ENCODE data around the gene ATG3.
A peak's percentile ranks its signal among the peaks of the same experiment; 100 is the strongest.
"Not testable (repeated sequence)": the region's sequence is repeated elsewhere in the genome, so short reads cannot be mapped to it uniquely, and the experiment has no call there.

ATG3 gene

DNA sequence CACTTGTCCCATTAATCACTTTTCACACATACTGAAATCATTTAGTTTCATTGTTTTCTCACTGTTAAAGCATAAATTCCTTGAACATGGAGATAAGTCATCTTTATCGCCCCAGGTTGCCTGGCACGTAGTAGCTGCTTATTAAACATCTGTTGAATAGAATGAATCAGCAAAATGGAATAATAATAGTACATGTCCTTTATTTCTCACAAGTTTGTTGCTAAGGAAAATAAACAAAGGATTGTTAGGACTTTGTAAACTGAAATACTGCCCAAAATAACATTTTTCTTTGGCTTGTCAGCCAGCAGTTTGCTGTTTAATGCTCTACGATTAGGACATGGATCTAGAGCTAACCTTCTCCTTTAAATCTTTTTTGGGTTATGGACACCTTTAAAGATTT, 17.9 kb upstream of the ATG3 start:
- peaks cover 7% of the 10 kb centered on the region for H3K4me1 Mint-ChIP-seq (ENCODE audit: low read depth)
- DNase-seq: no peak
- H3K36me3 Mint-ChIP-seq (ENCODE audit: low read depth): peaks cover 67% of the 10 kb centered on the region
- no peak overlapping the region for H3K4me3 Mint-ChIP-seq
- no peak overlapping the region for H3K27ac Mint-ChIP-seq
- H3K27me3 Mint-ChIP-seq: no peaks in the 10 kb centered on the region
- H3K9me3 Mint-ChIP-seq: no peaks in the 10 kb centered on the region

DNA sequence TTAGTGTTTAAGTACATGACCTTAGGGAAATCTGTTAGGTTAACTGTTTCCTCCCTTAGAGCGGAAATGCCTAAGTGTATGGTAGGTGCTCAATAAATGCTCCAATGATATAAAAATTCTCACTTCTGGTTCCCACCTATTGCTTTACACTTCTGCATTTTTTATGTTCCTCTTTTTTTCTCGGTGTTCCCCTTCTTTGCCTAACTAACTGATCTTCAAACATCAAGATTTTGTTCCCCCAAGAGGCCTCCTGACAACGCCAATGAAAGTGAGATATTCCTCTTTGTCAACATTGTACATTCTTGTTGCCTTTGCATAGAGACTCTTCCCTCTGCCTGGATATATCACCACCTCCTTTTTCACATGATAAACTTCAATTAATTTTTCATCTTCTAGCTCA, 17.5 kb upstream of the ATG3 start:
- Mint-ChIP-seq H3K27ac (no peak overlapping the region), H3K36me3 (ENCODE audit: low read depth) (peaks cover 63% of the 10 kb centered on the region), H3K27me3 (no peaks in the 10 kb centered on the region), H3K9me3 (no peaks in the 10 kb centered on the region), H3K4me1 (ENCODE audit: low read depth) (peaks cover 7% of the 10 kb centered on the region), H3K4me3 (no peak overlapping the region)
- no peak for DNase-seq

DNA sequence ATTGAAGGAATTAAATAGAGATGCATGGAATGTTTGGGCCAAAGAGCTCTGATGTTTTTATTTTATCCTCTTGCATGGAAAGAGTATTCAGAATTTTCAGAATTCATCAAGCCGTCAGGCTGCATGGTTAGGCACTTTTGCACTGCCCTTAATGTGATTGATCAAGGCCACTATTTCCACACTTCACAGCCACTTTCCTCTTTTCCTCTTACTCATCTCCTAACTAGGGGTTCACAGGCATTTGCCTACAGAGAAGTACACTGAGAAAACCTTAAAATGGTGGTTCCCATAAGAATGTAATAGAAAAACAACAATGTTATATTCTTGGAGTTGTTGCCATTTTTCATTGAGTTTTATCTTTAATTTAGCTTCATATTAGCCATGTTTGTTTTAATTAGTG, 10.9 kb upstream of the ATG3 start:
- H3K36me3 Mint-ChIP-seq (ENCODE audit: low read depth): peaks cover 56% of the 10 kb centered on the region
- no peak overlapping the region for H3K27ac Mint-ChIP-seq
- DNase-seq: no peak
- no peak overlapping the region for H3K4me3 Mint-ChIP-seq
- no peaks in the 10 kb centered on the region for H3K9me3 Mint-ChIP-seq
- H3K27me3 Mint-ChIP-seq: no peaks in the 10 kb centered on the region
- peaks cover 12% of the 10 kb centered on the region for H3K4me1 Mint-ChIP-seq (ENCODE audit: low read depth)

DNA sequence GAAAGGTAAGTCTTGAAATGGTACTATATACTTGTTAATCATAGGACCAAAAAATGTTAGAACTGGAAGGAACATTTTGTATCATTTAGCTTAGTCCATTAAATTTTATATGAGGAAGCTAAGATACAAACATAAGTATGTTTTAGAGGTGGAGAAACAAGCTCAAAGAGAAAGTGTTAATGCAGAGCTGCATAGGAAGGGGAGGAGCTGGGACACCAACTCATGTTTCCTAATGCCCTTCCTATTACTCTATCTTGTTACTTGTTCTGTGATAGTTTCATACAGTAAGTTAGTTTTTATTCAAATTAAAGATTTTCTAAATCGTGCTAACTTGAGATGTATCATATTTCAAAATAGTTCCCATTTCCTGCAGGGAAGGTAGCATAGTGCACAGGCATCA, 7.5 kb upstream of the ATG3 start:
- H3K27ac Mint-ChIP-seq: no peak overlapping the region
- peaks cover 63% of the 10 kb centered on the region for H3K36me3 Mint-ChIP-seq (ENCODE audit: low read depth)
- no peaks in the 10 kb centered on the region for H3K9me3 Mint-ChIP-seq

DNA sequence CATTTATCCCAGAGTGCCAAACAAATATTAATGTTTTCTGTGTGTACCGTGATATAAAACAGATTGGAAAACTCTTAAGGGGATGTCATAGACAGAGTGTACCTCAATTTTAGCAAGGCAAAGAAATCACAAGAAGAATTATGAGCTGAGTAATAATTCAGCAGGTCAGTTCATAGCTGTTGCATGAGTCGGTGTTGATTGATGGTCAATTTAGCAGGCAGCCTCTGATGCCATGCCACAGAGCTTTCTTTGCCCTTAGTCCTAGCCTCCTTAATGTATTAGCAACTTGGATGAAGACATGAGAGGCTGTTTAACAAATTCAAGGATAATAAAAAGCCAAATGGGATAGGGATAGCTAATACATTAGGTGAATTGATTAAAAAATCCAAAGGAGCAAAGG, 6.9 kb upstream of the ATG3 start:
- H3K9me3 Mint-ChIP-seq: no peaks in the 10 kb centered on the region
- H3K36me3 Mint-ChIP-seq (ENCODE audit: low read depth): peaks cover 63% of the 10 kb centered on the region
- no peak for DNase-seq
- no peak overlapping the region for H3K27ac Mint-ChIP-seq
- no peak overlapping the region for H3K4me3 Mint-ChIP-seq
- peaks cover 22% of the 10 kb centered on the region for H3K4me1 Mint-ChIP-seq (ENCODE audit: low read depth)
- no peaks in the 10 kb centered on the region for H3K27me3 Mint-ChIP-seq

More for the DNA sequence above, 7.5 kb upstream of the ATG3 start:
- Mint-ChIP-seq H3K4me1 (ENCODE audit: low read depth) (peaks cover 17% of the 10 kb centered on the region), H3K27me3 (no peaks in the 10 kb centered on the region), H3K4me3 (no peak overlapping the region)
- no peak for DNase-seq

DNA sequence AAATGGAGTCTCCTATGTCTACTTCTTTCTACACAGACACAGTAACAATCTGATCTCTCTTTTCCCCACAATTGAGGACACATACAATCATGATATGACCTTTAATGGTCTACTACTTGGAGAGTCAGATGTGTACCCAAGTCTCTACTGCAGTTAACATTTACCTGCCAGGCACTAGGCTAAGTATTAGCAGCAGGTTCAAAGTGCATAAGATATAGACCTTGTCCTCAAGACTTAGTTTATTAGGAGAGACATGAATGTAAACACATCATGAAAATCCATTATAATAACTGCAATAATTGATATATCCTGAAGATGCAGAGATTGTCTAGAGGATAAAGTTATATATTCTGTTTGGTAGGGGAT, 3.2 kb upstream of the ATG3 start:
- Mint-ChIP-seq H3K9me3 (no peaks in the 10 kb centered on the region), H3K27ac (peak overlapping the region; percentile 15), H3K27me3 (no peaks in the 10 kb centered on the region), H3K36me3 (ENCODE audit: low read depth) (peaks cover 57% of the 10 kb centered on the region), H3K4me1 (ENCODE audit: low read depth) (peaks cover 33% of the 10 kb centered on the region), H3K4me3 (no peak overlapping the region)
- no peak for DNase-seq

DNA sequence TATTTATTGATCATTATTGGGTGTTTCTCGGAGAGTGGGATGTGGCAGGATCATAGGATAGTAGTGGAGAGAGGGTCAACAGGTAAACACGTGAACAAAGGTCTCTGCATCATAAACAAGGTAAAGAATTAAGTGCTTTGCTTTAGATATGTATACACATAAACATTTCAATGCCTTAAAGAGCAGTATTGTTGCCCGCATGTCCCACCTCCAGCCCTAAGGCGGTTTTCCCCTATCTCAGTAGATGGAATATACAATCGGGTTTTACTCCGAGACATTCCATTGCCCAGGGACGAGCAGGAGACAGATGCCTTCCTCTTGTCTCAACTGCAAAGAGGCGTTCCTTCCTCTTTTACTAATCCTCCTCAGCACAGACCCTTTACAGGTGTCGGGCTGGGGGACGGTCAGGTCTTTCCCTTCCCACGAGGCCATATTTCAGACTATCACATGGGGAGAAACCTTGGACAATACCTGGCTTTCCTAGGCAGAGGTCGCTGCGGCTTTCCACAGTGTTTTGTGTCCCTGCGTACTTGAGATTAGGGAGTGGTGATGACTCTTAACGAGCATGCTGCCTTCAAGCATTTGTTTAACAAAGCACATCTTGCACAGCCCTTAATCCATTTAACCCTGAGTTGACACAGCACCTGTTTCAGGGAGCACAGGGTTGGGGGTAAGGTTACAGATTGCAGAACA, 2.6 kb upstream of the ATG3 start:
- Mint-ChIP-seq H3K4me1 (ENCODE audit: low read depth) (peaks cover 38% of the 10 kb centered on the region), H3K36me3 (ENCODE audit: low read depth) (peaks cover 57% of the 10 kb centered on the region)
- not testable (repeated sequence) for H3K9me3 Mint-ChIP-seq, H3K27me3 Mint-ChIP-seq, H3K27ac Mint-ChIP-seq, DNase-seq, H3K4me3 Mint-ChIP-seq

DNA sequence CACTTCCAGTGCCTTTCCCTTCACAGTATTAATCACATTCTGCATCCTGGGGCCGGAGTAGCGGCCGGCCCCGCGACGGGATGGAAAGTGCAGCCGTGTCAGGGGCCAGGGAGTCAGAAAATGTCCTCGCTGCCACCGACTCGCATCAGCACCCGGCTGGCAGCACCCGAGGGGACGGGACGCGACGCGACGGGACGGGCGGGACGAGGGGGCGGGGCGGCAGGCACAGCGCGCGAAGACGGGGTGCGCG, 353 bp downstream of the ATG3 start:
- H3K36me3 Mint-ChIP-seq (ENCODE audit: low read depth): peaks cover 73% of the 10 kb centered on the region
- peak overlapping the region; percentile 99 for H3K27ac Mint-ChIP-seq
- H3K4me3 Mint-ChIP-seq: peak overlapping the region; percentile 96
- H3K4me1 Mint-ChIP-seq (ENCODE audit: low read depth): peaks cover 36% of the 10 kb centered on the region
- no peaks in the 10 kb centered on the region for H3K9me3 Mint-ChIP-seq
- no peaks in the 10 kb centered on the region for H3K27me3 Mint-ChIP-seq
- DNase-seq: no peak

DNA sequence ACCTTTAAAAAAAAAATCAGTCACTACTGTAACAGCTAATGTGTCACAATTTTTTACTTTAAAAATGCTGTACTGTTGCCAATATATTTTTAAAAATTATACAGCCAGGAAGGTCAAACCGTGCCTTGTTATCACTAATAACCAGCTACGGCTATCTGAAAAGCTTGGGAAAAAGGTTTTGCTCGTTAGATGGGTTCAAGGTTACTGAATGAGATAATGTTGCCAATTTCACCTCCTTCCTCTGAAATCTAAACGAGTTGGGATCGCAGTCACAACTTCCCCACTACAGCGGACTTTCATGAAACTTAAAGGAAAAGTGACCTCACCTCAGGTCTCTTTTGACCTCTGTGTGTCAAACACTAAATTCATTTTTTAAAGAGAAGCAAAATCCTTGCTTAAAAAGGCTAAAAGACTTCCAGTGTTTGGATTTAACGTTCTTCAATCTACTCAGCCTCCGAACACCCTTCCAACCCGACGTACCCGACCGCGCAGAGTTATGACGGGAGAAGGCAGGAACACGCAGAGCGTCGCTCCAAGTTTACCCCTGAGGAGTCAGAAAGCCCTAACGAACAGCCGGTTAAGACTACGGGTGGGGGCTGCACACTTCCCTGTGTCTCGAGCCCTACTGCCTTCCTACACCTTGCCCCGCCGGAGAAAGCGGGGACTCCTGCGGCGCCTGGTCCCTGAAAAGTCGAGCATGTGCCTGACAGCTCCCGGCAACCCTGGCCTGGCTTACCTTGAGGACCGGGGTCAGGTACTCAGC, 860 bp downstream of the ATG3 start:
- no peak for DNase-seq
- H3K36me3 Mint-ChIP-seq (ENCODE audit: low read depth): peaks cover 70% of the 10 kb centered on the region
- peaks cover 37% of the 10 kb centered on the region for H3K4me1 Mint-ChIP-seq (ENCODE audit: low read depth)
- H3K27ac Mint-ChIP-seq: peak overlapping the region; percentile 99
- H3K27me3 Mint-ChIP-seq: no peaks in the 10 kb centered on the region
- H3K4me3 Mint-ChIP-seq: peak overlapping the region; percentile 96
- H3K9me3 Mint-ChIP-seq: no peaks in the 10 kb centered on the region

DNA sequence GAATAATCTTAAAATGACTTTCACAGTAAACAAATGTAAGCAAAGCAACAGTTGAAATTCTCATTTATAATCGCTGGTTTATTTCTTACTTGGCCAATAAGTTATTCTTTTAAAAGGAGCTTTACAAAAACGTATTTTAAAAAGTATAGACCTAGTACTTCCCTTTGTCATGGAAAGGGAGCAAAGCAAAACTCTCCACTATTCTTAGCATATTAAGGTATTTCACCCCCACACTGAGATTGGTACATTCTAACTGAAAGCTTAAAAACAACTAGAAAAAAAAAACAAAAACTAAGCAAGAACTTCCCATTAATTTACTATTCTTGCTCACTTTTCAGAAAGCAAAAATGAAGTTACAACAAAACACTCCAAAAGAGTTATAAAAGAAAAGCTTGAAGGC, 1.5 kb downstream of the ATG3 start:
- Mint-ChIP-seq H3K27ac (peak overlapping the region; percentile 99), H3K27me3 (no peaks in the 10 kb centered on the region), H3K9me3 (no peaks in the 10 kb centered on the region), H3K4me1 (ENCODE audit: low read depth) (peaks cover 43% of the 10 kb centered on the region), H3K36me3 (ENCODE audit: low read depth) (peaks cover 74% of the 10 kb centered on the region), H3K4me3 (peak overlapping the region; percentile 96)
- no peak for DNase-seq

DNA sequence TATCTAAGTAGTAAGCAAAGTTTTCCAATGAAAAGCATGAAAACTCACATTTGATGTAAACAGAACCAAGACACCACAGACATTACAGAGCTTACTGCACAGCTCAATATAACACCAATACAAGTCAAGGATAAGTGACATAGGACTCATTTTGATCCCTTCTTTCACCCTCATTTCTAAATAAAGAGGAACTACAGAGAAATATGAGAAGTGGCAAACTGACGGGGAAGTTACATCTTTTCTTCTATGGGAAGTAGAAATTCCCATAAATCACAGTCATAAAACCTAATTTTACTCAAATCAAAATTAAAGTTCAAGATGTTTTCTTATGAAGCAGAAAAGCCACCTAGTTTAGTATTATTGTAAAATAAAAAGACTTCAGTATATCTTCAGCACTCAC, 3.8 kb downstream of the ATG3 start:
- H3K27me3 Mint-ChIP-seq: no peaks in the 10 kb centered on the region
- H3K27ac Mint-ChIP-seq: no peak overlapping the region
- H3K9me3 Mint-ChIP-seq: no peaks in the 10 kb centered on the region
- peaks cover 44% of the 10 kb centered on the region for H3K4me1 Mint-ChIP-seq (ENCODE audit: low read depth)
- H3K4me3 Mint-ChIP-seq: no peak overlapping the region
- DNase-seq: no peak
- H3K36me3 Mint-ChIP-seq (ENCODE audit: low read depth): peaks cover 77% of the 10 kb centered on the region

DNA sequence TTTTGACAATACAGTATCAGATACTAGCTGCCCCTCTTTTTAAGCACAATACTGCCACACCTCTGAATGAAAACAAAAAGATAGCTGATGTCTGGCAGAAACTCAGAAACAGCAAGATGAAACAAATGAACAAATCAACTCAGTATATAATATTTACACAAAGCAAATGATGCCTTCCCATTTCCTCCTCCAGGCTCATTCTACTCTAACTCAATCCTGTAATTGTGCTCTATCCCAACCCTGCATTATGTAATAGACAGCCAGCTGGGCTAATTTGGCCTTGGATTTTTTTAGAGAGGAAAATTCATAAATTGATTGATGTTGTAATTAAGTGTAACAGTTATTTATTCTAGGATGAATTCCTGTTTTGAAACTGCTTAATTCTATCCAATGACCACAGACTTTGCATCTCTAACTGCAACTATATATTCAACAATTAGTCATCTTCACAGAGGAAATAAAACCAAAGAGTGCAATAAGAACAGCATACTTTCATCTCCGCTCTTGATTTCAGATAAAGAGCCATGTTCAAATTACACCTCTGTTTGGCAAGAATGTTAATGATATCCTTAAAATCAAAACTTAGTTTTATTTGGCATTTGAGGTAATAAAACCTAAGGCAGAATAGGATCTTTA, 6.1 kb downstream of the ATG3 start:
- no peaks in the 10 kb centered on the region for H3K27me3 Mint-ChIP-seq
- peak overlapping the region; percentile 67 for H3K27ac Mint-ChIP-seq
- no peak for DNase-seq
- H3K4me1 Mint-ChIP-seq (ENCODE audit: low read depth): peaks cover 52% of the 10 kb centered on the region
- peak overlapping the region; percentile 18 for H3K4me3 Mint-ChIP-seq
- peaks cover 78% of the 10 kb centered on the region for H3K36me3 Mint-ChIP-seq (ENCODE audit: low read depth)
- no peaks in the 10 kb centered on the region for H3K9me3 Mint-ChIP-seq

DNA sequence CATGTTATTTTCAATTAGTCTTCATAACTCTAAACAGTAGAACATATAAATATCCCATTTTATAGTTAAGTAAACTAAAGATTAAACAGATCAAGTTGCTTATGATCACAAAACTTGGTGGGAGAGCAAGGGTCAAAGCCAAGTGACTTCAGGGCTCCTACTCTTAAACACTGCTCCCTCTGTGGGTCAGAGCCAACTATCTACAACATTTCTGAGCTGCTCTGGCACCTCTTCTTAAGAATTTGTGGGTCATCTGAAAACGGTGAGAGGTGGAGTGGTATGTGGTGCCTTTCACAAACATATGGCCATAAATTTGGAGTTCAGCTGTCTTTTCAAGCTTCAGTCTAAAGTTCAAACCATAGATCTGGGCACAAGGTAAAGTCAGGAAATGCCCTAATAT, 10.9 kb downstream of the ATG3 start:
- Mint-ChIP-seq H3K4me1 (ENCODE audit: low read depth) (peaks cover 28% of the 10 kb centered on the region), H3K36me3 (ENCODE audit: low read depth) (peaks cover 75% of the 10 kb centered on the region), H3K27ac (no peak overlapping the region), H3K4me3 (no peak overlapping the region), H3K27me3 (no peaks in the 10 kb centered on the region), H3K9me3 (no peaks in the 10 kb centered on the region)
- no peak for DNase-seq

DNA sequence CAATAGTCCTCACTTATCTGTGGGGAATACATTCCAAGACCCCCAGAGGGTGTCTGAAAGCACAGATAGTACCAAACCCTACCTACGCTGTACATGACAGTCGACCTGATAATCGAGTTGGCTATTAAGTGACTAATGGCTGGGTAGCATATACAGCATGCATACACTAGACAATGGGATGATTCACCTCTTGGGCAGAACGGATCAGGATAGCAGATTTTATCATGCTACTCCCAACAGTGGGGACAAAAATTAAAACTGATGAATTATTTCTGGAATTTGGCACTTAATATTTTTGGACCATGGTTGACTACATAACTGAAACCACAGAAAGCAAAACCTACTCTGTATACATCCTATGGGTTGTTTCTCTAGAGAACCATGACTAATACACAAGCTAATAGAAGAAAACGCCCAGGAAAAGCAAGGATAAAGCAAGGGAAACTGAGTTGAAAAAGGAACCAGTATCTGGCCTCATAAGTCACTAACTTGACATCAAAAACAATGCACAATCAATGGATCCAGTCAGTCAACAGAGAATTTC, 15.5 kb downstream of the ATG3 start:
- H3K36me3 Mint-ChIP-seq (ENCODE audit: low read depth): peaks cover 84% of the 10 kb centered on the region
- DNase-seq: no peak
- H3K4me1 Mint-ChIP-seq (ENCODE audit: low read depth): peaks cover 16% of the 10 kb centered on the region
- no peaks in the 10 kb centered on the region for H3K27me3 Mint-ChIP-seq
- H3K27ac Mint-ChIP-seq: no peak overlapping the region
- H3K9me3 Mint-ChIP-seq: no peaks in the 10 kb centered on the region
- no peak overlapping the region for H3K4me3 Mint-ChIP-seq
